ENCODE measurements around the gene ZNF579.

ZNF579 gene

GRCh38 chr19:55528030-55528803 is 52.4 kb downstream of the ZNF579 start:
- no peaks in the 10 kb centered on the region for H3K36me3 ChIP-seq (ENCODE audit: control insufficient read depth, insufficient read depth, low read length)
- H3K4me1 ChIP-seq (ENCODE audit: control insufficient read depth, insufficient read depth, low read length): no peaks in the 10 kb centered on the region
- H3K9ac ChIP-seq (ENCODE audit: low read depth, low read length): no peak overlapping the region
- H3K9me3 ChIP-seq (ENCODE audit: control insufficient read depth, insufficient read depth, low read length): no peaks in the 10 kb centered on the region
- no peak overlapping the region for H3K4me3 ChIP-seq (ENCODE audit: low read depth, low read length)
- H3K27me3 ChIP-seq (ENCODE audit: control insufficient read depth, insufficient read depth, low read length): no peaks in the 10 kb centered on the region

GRCh38 chr19:55527197-55528029 is 53.2 kb downstream of the ZNF579 start:
- Histone ChIP-seq H3K27me3 (ENCODE audit: control insufficient read depth, insufficient read depth, low read length) (no peaks in the 10 kb centered on the region), H3K4me3 (ENCODE audit: low read depth, low read length) (no peak overlapping the region), H3K9ac (ENCODE audit: low read depth, low read length) (no peak overlapping the region), H3K4me1 (ENCODE audit: control insufficient read depth, insufficient read depth, low read length) (no peaks in the 10 kb centered on the region), H3K36me3 (ENCODE audit: control insufficient read depth, insufficient read depth, low read length) (no peaks in the 10 kb centered on the region), H3K9me3 (ENCODE audit: control insufficient read depth, insufficient read depth, low read length) (no peaks in the 10 kb centered on the region)

All from iPS-15b (cell line).